ENCODE data around the gene CD6.

Gene CD6

DNA sequence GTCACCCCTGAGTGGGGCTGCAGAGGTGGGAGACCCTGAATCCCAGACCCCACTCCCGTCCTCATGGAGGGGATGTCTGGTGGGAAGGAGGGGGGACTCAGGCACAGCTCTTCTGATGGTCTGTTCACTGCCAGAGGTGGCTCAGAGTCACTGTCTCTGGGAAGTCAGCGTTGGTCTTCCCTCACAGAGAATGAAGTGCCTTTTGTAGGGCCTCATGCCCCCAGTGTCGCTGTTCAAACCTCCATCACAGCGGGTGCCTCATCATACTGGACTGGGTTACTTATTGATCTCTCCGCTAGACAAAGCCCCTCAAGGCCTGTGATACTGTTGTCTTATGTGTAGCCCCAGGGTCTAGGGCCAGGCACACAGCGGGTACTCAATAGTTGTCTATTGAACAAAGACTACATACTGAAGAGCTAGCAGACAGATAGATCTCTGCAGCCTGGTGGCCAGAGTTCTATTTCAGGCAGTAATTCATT, 41.3 kb downstream of the CD6 start:
- no peak for DNase-seq

DNA sequence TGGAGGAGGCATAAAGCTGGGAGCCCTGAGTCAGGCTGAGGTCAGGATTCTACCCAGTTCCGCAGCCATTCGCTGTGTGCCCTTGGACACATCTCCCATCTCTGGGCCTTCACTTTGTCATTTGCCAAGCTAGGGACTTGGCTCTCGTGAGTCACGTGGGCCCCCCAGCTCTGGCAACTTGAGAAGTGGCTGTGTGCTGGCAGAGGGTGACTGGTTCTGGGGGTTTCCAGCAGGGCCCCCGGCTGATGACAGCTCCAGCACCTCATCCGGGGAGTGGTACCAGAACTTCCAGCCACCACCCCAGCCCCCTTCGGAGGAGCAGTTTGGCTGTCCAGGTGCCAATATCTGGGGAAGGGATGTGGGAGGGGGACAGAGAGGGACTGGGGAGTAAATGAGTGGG, 46.6 kb downstream of the CD6 start:
- DNase-seq: no peak

DNA sequence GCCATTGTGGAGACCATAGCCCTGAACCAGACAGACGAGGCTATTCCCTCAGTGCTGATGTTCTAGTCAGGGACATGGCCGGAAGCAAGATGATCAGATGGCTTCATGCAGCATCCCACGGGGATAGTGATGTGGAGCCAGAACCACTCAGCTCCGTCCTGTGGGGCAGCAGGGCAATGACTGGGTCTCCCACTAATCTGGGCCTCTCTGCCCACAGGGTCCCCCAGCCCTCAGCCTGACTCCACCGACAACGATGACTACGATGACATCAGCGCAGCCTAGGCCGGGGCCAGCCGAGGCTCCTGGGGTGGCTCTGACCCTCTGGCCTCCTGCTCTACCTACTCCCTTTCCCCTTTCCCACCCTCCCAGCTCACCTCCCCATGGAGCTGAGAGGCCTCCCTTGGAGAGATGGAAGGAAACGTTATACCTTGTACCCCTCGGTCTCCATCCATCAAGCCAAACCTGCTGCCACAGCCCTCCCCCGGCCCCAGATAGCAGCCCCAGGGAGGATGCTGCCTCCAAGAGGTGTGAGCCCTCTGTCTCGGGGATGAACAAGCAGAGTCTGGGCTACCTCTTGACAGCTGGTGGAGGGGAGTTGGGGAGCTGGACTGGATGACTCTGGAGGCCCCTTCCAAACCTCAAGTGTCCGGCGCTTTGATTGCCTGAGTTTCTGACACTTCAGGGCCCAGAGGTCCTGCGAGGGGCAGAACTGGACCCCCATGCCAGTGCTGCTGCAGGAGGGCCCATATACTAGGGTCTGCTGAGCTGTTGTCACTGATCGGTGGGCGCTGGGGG, 47.8 kb downstream of the CD6 start:
- DNase-seq: no peak

GRCh38 chr11:61019832-61020405, 48.4 kb downstream of the CD6 start:
- no peak for DNase-seq

DNA sequence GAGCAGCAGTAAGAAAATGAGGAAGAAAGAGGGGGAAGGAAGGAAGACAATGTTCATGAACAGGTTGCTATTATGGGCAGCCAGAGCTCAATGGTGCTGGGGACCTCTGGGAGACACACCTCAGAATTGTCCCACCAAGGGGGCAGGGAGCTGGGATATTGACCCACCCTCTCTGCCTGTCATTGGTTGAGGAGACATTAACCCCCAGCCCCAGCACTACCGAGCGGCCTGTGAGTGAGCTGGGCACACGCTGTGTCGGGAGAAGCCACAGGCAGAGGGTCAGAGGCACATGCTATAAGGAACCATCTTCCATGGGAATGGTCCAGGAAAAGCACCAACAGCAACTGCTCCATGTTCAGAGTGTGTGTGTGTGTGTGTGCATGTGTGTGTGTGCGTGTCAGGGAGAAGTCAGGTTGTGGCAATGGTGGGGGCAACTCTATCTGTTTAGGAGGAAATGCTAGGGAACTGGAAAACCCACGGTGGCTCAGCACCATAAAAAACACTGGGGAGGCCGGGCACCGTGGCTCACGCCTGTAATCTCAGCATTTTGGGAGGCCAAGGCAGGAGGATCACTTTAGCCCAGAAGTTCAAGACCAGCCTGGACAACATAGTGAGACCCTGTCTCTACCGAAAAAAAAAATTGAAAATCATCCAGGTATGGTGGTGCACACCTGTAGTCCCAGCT, 49.2 kb downstream of the CD6 start:
- DNase-seq: no peak

DNA sequence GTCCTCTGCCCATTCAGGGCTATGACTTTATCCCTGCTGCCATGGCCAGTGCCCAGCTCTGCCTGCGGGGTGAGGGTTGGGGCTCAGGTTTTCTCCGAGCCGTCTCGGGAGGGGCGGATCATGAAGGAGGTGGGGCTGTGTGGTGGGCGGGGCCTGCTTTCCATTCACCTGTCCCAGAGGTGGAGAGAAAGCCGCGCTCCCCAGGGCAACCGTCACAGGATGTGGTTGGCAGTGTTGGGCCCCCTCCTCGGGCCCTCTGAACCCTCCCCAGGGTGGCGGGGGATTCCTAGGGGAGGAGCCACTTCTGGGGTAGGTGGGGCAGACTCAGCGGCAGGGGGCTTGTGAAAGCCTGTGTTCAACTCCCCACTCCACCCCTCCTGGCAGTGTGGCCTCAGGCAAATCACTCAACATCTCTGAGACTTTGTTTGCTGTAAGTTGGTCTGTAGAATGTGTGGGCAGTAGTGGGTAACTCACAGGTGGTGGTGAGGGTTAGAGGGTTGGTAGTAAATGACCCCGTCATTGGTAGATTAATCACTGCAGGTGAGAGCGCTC, 50.3 kb downstream of the CD6 start:
- no peak for DNase-seq

DNA sequence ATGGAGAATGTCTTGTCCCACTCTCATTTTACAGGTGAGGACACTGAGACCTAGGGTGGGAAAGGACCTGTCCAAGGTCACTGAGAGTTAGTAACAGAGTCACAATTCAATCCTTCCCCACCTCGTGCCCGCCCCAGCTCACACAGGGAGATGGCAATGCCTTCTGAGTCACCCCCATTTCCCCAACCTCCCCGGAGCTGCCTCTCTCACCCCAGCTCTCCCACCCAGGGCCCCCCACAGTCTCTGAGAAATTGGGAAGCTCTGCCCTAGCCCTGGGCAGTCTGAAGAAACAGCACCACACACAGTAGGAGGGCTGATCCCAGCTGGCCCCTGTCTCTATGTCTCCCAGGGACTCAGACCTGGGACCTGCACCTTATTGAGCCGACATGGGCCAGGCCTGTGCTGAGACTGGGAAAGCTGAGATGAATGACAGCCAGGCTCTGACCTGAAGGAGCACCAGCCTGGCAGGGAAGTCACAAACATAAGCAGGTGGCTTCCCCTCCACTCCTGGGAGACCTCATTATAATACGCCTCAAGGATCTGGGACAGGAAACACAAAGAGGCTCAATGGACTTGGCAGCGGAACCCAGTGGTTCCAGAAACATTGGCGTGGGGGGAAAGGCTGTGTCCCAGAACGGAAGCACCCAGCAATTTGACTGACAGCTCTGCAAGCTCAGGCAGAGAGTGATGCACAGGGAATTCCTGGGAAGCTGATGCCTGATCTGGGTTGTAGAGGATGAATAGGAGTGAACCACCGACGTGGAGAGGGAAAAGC, 51.0 kb downstream of the CD6 start:
- no peak for DNase-seq

DNA sequence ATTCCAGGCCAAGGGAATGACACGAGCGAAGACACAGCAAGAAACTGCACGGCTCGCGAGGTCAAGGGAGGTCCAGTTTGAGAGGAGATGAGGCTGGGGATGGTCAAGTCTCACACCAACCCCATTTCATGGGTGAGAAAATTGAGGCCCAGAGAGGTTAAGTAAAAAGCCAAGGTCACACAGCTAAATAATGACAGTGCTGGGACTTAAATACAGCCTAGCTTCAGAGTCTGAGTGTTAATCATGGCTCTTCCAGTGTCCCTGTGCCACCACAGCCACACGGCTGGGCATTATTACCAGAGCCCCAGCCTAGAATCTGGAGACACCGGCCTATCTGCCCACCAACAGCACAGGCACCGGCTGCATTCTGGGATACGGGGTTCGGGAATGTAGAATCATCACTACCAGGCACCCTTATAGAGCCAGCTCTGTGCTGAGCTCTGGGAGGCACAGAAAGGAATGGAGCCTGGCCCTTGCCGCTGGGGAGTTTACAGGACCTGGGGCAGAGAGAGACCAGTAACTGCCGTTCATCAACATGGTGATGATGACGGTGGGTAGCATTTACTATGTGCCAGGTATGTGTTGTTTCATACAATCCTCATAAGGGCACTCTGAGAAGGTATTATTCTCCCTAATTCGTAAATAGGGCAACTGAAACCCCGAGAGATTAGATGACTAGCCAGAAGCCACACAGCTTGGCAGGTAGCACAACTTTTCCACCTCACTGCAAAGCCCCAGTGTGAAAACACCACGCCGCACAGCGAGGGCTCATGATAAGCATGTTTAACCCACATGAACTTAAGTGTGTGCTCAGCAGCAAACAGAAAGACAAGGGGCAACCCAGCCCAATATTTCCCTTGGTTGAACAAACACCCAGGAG, 51.8 kb downstream of the CD6 start:
- DNase-seq: no peak

GRCh38 chr11:61023966-61024295, 52.5 kb downstream of the CD6 start:
- DNase-seq: no peak

- DNase-seq: no peak
These were observed 53.7 kb downstream of the CD6 start for GRCh38 chr11:61024938-61025820.

DNA sequence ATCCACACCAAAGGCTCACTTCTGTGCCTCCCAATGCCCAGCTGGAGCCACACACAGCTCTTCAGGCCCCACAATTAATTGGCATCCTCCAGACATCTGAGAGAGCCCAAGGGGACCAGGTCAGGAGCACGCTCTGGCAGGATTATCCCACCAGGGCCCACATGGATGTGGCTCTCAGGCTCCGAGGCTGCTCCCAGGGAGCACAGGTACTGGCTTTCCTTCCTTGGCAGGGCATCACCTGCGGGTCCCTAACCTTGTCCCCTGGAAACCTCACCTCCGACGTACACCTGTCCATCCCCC, 54.3 kb downstream of the CD6 start:
- no peak for DNase-seq

- DNase-seq: no peak
These were observed 54.9 kb downstream of the CD6 start for GRCh38 chr11:61026121-61027031.

DNA sequence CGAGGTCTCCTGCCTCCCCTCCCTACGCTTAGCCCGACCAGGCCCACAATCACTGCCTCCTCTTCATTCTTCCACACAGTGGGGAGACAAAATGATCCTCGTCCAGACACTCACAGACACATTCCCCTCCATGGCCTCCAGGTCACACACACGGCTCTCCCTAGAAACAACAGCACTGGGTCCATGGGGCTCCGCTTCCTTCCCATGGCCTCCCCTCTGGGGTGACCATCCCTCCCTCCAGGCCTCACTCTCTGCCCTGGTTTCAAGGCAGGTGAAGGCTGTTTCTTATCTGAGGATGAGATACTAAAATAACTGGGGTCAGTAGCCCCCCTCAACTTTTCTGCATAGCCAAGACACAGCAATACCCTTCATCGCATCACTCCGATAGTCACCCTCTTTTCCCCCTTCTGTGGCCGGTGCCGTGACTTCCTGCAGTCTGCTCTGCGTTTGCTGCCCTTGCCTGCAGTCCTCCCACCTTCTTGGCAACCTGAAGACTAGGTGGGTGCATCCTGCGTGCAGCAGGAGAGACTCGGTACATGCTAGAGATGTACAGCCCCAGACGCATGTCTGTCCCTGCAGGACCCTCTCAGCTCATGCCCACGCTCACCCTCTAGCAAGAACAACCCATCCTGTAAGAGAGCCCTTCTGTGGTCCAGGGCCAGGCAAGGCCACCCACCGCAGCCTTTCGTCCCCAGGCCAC, 55.8 kb downstream of the CD6 start:
- no peak for DNase-seq

DNA sequence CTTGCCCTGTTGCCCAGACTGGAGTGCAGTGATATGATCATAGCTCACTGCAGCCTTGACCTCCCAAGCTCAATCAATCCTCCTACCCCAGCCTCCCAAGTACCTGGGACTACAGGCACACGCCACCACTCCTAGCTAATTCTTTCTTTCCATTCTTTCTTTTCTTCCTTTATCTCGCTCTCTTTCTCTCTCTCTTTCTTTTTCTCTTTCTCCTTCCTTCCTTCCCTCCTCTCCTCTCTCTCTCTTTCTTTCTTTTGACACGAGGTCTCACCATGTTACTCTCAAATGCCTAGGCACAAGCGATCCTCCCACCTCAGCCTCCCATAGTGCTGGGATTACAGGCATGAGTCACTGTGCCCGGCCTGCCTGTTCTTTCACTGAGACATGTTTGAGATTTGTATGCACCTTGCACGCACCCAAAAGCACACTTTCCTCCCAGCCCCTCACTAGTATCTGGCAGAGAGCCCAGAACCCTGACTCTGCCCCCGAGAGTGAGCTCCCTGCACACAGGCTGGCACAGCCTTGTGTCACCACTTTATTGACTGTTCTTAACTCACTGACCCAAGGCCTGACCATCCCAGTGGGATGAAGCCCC, 56.8 kb downstream of the CD6 start:
- DNase-seq: no peak

GRCh38 chr11:61032824-61033223, 61.3 kb downstream of the CD6 start:
- no peak for DNase-seq

DNA sequence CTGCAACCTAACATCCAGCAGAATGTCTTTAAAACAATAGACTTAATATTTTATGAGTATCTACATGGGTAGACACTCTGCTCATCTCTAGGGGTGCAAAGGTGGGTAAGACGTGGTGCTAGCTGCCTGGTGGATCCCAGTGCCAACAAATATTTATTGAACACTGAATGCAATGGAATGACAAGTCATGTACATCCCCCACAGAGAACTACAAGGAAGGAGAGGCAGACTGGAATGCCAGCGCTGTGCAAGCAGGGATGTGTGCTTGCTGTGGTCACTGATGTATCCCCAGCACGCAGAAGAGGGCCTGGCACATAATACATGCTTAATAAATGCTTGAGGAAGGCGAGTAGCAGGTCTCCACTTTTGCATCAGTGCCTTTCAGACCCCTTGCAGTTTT, 61.9 kb downstream of the CD6 start:
- no peak for DNase-seq

GRCh38 chr11:61034111-61034510, 62.6 kb downstream of the CD6 start:
- DNase-seq: no peak

- no peak for DNase-seq
These were observed 63.4 kb downstream of the CD6 start for GRCh38 chr11:61034704-61035525.
